Measurements from ENCODE around the gene VAV3.
A peak's percentile ranks its signal among the peaks of the same experiment; 100 is the strongest.

The VAV3 gene

DNA sequence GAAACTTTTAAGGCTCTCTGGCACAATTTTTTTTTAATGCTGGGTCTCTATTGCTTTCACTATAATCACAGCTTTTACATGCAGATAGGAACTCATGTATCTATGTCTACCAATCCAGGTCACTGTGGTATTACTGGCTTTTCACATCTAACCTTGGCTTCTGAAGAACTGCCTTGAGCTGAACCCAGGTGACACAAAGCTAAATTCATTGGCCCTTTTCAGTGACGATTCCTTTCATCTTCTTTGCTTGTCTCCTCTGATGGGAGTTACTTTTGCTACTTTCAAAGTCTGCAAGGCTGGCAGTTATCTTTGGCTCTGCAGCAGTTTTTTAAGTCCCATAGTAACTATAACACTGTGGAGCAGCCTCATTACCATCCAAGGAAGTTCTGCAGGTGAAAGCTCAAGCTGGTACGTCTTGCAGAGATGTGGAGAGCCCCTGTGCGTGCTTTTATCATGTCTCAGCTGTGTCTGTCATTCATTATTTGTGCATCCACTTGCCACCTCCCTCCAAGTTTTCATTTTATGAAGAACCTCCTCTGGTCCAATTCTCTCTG, 364.3 kb downstream of the VAV3 start:
- no peak overlapping the region for H3K4me3 ChIP-seq (replicated peaks in 1 of 2; ENCODE audit: low read depth in 2 of 2, low read length in 2 of 2)
- peak in 1 of 2 donors; percentile 0 for DNase-seq (ENCODE audit: low read depth in 2 of 2)
- TF ChIP-seq, protein P1, sequence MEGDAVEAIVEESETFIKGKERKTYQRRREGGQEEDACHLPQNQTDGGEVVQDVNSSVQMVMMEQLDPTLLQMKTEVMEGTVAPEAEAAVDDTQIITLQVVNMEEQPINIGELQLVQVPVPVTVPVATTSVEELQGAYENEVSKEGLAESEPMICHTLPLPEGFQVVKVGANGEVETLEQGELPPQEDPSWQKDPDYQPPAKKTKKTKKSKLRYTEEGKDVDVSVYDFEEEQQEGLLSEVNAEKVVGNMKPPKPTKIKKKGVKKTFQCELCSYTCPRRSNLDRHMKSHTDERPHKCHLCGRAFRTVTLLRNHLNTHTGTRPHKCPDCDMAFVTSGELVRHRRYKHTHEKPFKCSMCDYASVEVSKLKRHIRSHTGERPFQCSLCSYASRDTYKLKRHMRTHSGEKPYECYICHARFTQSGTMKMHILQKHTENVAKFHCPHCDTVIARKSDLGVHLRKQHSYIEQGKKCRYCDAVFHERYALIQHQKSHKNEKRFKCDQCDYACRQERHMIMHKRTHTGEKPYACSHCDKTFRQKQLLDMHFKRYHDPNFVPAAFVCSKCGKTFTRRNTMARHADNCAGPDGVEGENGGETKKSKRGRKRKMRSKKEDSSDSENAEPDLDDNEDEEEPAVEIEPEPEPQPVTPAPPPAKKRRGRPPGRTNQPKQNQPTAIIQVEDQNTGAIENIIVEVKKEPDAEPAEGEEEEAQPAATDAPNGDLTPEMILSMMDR (IDR thresholded peaks at IDR 0.05; ENCODE audit: low read depth, low read length) = no peak

DNA sequence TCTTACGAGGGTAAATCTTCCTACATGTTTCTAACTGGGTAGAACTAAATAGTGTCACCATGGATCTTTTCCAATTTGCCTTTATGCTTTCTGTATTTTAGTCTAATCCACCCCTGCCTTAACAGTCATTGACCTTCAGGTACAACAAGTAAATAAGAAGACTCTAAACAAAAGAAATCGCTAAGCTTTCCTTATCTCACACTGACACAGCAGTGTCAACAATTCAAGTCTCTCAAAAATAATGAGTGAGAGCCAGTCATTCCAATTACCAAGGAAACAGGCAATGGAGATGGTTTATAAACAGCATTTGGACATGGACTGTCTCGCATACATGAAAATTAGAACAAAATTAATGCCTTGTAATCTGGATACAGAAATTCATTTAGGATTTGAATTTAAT, 365.8 kb downstream of the VAV3 start:
- TF ChIP-seq, protein P1 (IDR thresholded peaks at IDR 0.05; ENCODE audit: low read depth, low read length) = no peak
- DNase-seq (ENCODE audit: low read depth in 2 of 2) = no peak

GRCh38 chr1:107597290-107597689, 367.7 kb downstream of the VAV3 start:
- DNase-seq (ENCODE audit: low read depth in 2 of 2) = no peak
- H3K4me3 ChIP-seq (replicated peaks in 1 of 2; ENCODE audit: low read depth in 2 of 2, low read length in 2 of 2) = no peak overlapping the region
- TF ChIP-seq, protein P1 (IDR thresholded peaks at IDR 0.05; ENCODE audit: low read depth, low read length) = no peak

More for the DNA sequence above, 365.8 kb downstream of the VAV3 start:
- no peak overlapping the region for H3K4me3 ChIP-seq (replicated peaks in 1 of 2; ENCODE audit: low read depth in 2 of 2, low read length in 2 of 2)

- DNase-seq (ENCODE audit: low read depth in 2 of 2) = no peak
- TF ChIP-seq, protein P1 (IDR thresholded peaks at IDR 0.05; ENCODE audit: low read depth, low read length) = no peak
- no peak overlapping the region for H3K4me3 ChIP-seq (replicated peaks in 1 of 2; ENCODE audit: low read depth in 2 of 2, low read length in 2 of 2)
Observed at GRCh38 chr1:107594536-107594935, 370.4 kb downstream of the VAV3 start.

DNA sequence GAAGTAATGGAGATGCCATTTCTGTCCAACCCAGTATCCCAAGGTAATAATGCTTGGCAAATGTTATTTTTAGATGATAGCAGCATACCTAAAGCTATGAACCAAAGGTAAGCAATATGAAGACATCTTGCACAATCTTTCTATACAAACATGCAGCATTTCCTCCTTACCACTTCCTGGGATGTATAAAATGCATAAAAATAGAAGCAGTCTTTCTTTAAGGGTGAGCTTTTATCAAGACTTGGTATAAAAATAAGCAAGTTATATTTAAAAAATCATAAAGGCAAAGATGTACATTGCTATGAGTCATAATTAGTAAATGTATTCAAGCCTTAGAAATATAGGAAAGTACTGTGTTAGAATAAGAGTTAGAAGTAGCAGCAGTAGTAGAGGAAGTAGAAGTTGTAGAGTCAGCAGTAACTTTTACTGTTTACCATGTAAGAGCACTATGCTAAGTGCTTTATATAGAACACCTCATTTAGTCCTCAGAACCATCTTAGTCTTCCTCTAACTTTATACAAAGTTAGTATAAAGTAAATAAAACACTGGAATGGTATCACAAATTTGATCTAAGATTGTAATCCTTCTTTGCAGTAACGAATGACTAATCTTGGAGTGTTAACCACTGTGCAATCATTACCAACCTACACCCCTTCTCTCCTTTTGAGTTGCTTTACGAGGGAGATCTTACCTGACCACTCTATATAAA, 371.3 kb downstream of the VAV3 start:
- TF ChIP-seq, protein P1 (IDR thresholded peaks at IDR 0.05; ENCODE audit: low read depth, low read length) = no peak
- H3K4me3 ChIP-seq (replicated peaks in 1 of 2; ENCODE audit: low read depth in 2 of 2, low read length in 2 of 2) = no peak overlapping the region
- no peak for DNase-seq (ENCODE audit: low read depth in 2 of 2)

- TF ChIP-seq, protein P1 (IDR thresholded peaks at IDR 0.05; ENCODE audit: low read depth, low read length) = no peak
- no peak overlapping the region for H3K4me3 ChIP-seq (replicated peaks in 1 of 2; ENCODE audit: low read depth in 2 of 2, low read length in 2 of 2)
- DNase-seq (ENCODE audit: low read depth in 2 of 2) = no peak
Observed at GRCh38 chr1:107590900-107591622, 373.9 kb downstream of the VAV3 start.
